GM23338 (cell line): ENCODE data around the gene C2CD2L. TPM values are rescaled to one million over a fixed set of nuclear protein-coding genes. Genes with fewer than 3 reads are reported as not detected.

Experiments
- ATAC-seq: fragments of 200-7000 bp; cut with Tn5 transposase; 3 replicates; pipeline ENCODE4 v1.9.1; 2020
- DNase-seq: peaks from one replicate; pipeline ENCODE4 v3.0.0-alpha.2; 2015; ENCODE audit warnings: low spot score
- H2AFZ ChIP-seq: fragments of 200-600 bp; sonication (generic); 2 replicates; pipeline ENCODE4 v1.8.0; 2016; ENCODE audit warnings: antibody characterized with exemption, mild to moderate bottlenecking, moderate library complexity
- H3F3A ChIP-seq: fragments of 200-600 bp; sonication (generic); replicated peaks from 2 replicates; pipeline ENCODE4 v1.8.0; 2017; ENCODE audit warnings: antibody characterized with exemption, mixed run types, low read depth
- H3K27ac ChIP-seq: fragments of 200-600 bp; sonication (generic); 2 replicates; pipeline ENCODE4 v1.6.1; 2016; ENCODE audit warnings: low read depth
- H3K27me3 ChIP-seq: fragments of 200-600 bp; sonication (generic); 2 replicates; pipeline ENCODE4 v1.8.0; 2016; ENCODE audit warnings: mild to moderate bottlenecking, mixed run types, moderate library complexity; ENCODE audit not compliant: insufficient read depth
- H3K36me3 ChIP-seq: fragments of 200-600 bp; sonication (generic); 2 replicates; pipeline ENCODE4 v1.8.0; 2016; ENCODE audit warnings: mild to moderate bottlenecking; ENCODE audit not compliant: insufficient read depth
- H3K4me1 ChIP-seq: fragments of 200-600 bp; sonication (generic); 2 replicates; pipeline ENCODE4 v1.8.0; 2016; ENCODE audit warnings: mild to moderate bottlenecking, moderate library complexity; ENCODE audit not compliant: insufficient read depth
- H3K4me2 ChIP-seq: fragments of 200-600 bp; sonication (generic); 2 replicates; pipeline ENCODE4 v1.7.1; 2017; ENCODE audit warnings: mixed run types
- H3K4me3 ChIP-seq: fragments of 200-600 bp; sonication (generic); 2 replicates; pipeline ENCODE4 v1.6.1; 2016; ENCODE audit warnings: mixed run types
- H3K79me2 ChIP-seq: fragments of 200-600 bp; sonication (generic); replicated peaks from 2 replicates; pipeline ENCODE4 v1.8.0; 2017; ENCODE audit warnings: mild to moderate bottlenecking; ENCODE audit not compliant: insufficient read depth
- H3K9me2 ChIP-seq: fragments of 200-600 bp; sonication (generic); 2 replicates; pipeline ENCODE4 v1.8.0; 2017; ENCODE audit not compliant: insufficient read depth
- H4K20me1 ChIP-seq: fragments of 200-600 bp; sonication (generic); replicated peaks from 2 replicates; pipeline ENCODE4 v1.8.0; 2017; ENCODE audit warnings: mild to moderate bottlenecking; ENCODE audit not compliant: insufficient read depth
- H3K27ac Mint-ChIP-seq: 2 replicates; pipeline ENCODE4 v1.8.0; 2020; ENCODE audit warnings: inconsistent platforms, mild to moderate bottlenecking, moderate library complexity, mixed read lengths
- H3K27me3 Mint-ChIP-seq: 3 replicates; pipeline ENCODE4 v1.8.0; 2022; ENCODE audit warnings: low read depth, mild to moderate bottlenecking, moderate library complexity, mixed read lengths, inconsistent platforms; ENCODE audit not compliant: insufficient read depth, poor library complexity
- H3K36me3 Mint-ChIP-seq: 3 replicates; pipeline ENCODE4 v1.8.0; 2021; ENCODE audit warnings: low read depth, mild to moderate bottlenecking, inconsistent platforms, moderate library complexity, mixed read lengths
- H3K4me1 Mint-ChIP-seq: 3 replicates; pipeline ENCODE4 v1.8.0; 2020; ENCODE audit warnings: mild to moderate bottlenecking, inconsistent platforms, mixed read lengths
- H3K4me3 Mint-ChIP-seq: 3 replicates; pipeline ENCODE4 v1.8.0; 2021; ENCODE audit warnings: moderate library complexity, mild to moderate bottlenecking, inconsistent platforms, mixed read lengths
- H3K9me3 Mint-ChIP-seq: 3 replicates; pipeline ENCODE4 v1.8.0; 2020; ENCODE audit warnings: moderate library complexity, mild to moderate bottlenecking, inconsistent platforms, mixed read lengths
- CREB1 ChIP-seq: fragments of 250-450 bp; sonication (Bioruptor Pico); IDR thresholded peaks from 2 replicates; pipeline ENCODE4 v1.5.0; 2020; ENCODE audit warnings: low read depth, mild to moderate bottlenecking, moderate library complexity
- ETS1 ChIP-seq: IDR thresholded peaks from 2 replicates; pipeline ENCODE4 v1.6.1; 2016; ENCODE audit warnings: antibody characterized with exemption
- EZH2 ChIP-seq: fragments of 200-600 bp; sonication (generic); IDR thresholded peaks from one replicate; pipeline ENCODE4 v1.8.0; 2017; ENCODE audit warnings: antibody characterized with exemption, mild to moderate bottlenecking, low read depth; ENCODE audit not compliant: unreplicated experiment
- EZH2phosphoT487 ChIP-seq: fragments of 200-600 bp; sonication (generic); IDR thresholded peaks from one replicate; pipeline ENCODE4 v1.8.1; 2018; ENCODE audit warnings: antibody characterized with exemption; ENCODE audit not compliant: unreplicated experiment
- JUNB ChIP-seq: IDR thresholded peaks from one replicate; pipeline ENCODE4 v1.6.1; 2016; ENCODE audit warnings: antibody characterized with exemption; ENCODE audit not compliant: unreplicated experiment
- NANOG ChIP-seq: IDR thresholded peaks from 2 replicates; pipeline ENCODE4 v1.6.1; 2016; ENCODE audit warnings: antibody characterized with exemption, borderline replicate concordance
- POLR2AphosphoS5 ChIP-seq: IDR thresholded peaks from 2 replicates; pipeline ENCODE4 v1.6.1; 2016; ENCODE audit warnings: antibody characterized with exemption, low read depth
- STAT1 ChIP-seq: IDR thresholded peaks from one replicate; pipeline ENCODE4 v1.6.1; 2016; ENCODE audit warnings: antibody characterized with exemption; ENCODE audit not compliant: unreplicated experiment
- ZNF114 ChIP-seq: fragments of 250-450 bp; sonication (Bioruptor Pico); IDR thresholded peaks from 2 replicates; pipeline ENCODE4 v1.5.0; 2020; ENCODE audit warnings: mild to moderate bottlenecking, moderate library complexity
- ZNF331 ChIP-seq: fragments of 250-450 bp; sonication (Bioruptor Pico); IDR thresholded peaks from 2 replicates; pipeline ENCODE4 v1.5.0; 2020; ENCODE audit warnings: low read depth, mild to moderate bottlenecking, moderate library complexity
- polyA plus RNA-seq: library from polyadenylated mRNA; unstranded; fragments of >200 nt; fragmentation: Nextera tagmentation; extraction: Ambion mirVana; gene quantifications from 2 replicates; pipeline ENCODE4 v1.2.1, GENCODE V29; 2016
- total RNA-seq: library from RNA; depleted of rRNA; stranded (reverse); fragments of >200 nt; shearing (Covaris generic); gene quantifications from 2 replicates; pipeline ENCODE4 v1.2.3, GENCODE V29; 2014
- TF ChIP-seq, protein P1 (sequence below): IDR thresholded peaks from one replicate; pipeline ENCODE4 v1.6.1; 2018; ENCODE audit warnings: antibody characterized with exemption; ENCODE audit not compliant: unreplicated experiment
- TF ChIP-seq, protein P2 (sequence below), 2 experiments: fragments of 200-600 bp in 1 of 2; sonication (generic) in 1 of 2; conservative IDR thresholded peaks; 2 replicates each; pipeline versions ENCODE4 v1.5.1 to v1.6.1; 2016 to 2017; ENCODE audit warnings: antibody characterized with exemption in 2 of 2, low read depth in 2 of 2, mild to moderate bottlenecking in 2 of 2, moderate library complexity in 1 of 2
- TF ChIP-seq, protein P3 (sequence below): fragments of 250-450 bp; sonication (Bioruptor Pico); IDR thresholded peaks from 2 replicates; pipeline ENCODE4 v1.5.0; 2020; ENCODE audit warnings: mild to moderate bottlenecking, moderate library complexity

Gene C2CD2L
- total and polyA plus RNA-seq, 2 experiments from 2014 or later = 1.4 to 4.4 TPM

GRCh38 chr11:119161871-119162270 is 54.7 kb downstream of the C2CD2L start:
- H3K27me3 Mint-ChIP-seq = peaks cover 12% of the 10 kb centered on the region
- H3F3A ChIP-seq = no peaks in the 10 kb centered on the region
- DNase-seq (no peak), ATAC-seq (no peak)
- H3K4me3 ChIP-seq = no peak overlapping the region
- H3K27me3 ChIP-seq = no peaks in the 10 kb centered on the region
- no peak overlapping the region for H3K4me3 Mint-ChIP-seq
- H3K36me3 Mint-ChIP-seq = no peaks in the 10 kb centered on the region; the same call in 2 of the 3 replicates
- no peak overlapping the region for H3K4me2 ChIP-seq
- no peaks in the 10 kb centered on the region for H3K79me2 ChIP-seq
- no peaks in the 10 kb centered on the region for H3K36me3 ChIP-seq
- H3K27ac Mint-ChIP-seq = no peak overlapping the region
- peaks cover 14% of the 10 kb centered on the region for H3K4me1 Mint-ChIP-seq
- TF ChIP-seq EZH2 (no peak), STAT1 (no peak), ETS1 (no peak), POLR2AphosphoS5 (no peak), ZNF114 (CRISPR knock-in tag) (no peak), CREB1 (no peak), ZNF331 (CRISPR knock-in tag) (no peak), EZH2phosphoT487 (no peak), JUNB (no peak), NANOG (no peak)
- TF ChIP-seq, protein P1, sequence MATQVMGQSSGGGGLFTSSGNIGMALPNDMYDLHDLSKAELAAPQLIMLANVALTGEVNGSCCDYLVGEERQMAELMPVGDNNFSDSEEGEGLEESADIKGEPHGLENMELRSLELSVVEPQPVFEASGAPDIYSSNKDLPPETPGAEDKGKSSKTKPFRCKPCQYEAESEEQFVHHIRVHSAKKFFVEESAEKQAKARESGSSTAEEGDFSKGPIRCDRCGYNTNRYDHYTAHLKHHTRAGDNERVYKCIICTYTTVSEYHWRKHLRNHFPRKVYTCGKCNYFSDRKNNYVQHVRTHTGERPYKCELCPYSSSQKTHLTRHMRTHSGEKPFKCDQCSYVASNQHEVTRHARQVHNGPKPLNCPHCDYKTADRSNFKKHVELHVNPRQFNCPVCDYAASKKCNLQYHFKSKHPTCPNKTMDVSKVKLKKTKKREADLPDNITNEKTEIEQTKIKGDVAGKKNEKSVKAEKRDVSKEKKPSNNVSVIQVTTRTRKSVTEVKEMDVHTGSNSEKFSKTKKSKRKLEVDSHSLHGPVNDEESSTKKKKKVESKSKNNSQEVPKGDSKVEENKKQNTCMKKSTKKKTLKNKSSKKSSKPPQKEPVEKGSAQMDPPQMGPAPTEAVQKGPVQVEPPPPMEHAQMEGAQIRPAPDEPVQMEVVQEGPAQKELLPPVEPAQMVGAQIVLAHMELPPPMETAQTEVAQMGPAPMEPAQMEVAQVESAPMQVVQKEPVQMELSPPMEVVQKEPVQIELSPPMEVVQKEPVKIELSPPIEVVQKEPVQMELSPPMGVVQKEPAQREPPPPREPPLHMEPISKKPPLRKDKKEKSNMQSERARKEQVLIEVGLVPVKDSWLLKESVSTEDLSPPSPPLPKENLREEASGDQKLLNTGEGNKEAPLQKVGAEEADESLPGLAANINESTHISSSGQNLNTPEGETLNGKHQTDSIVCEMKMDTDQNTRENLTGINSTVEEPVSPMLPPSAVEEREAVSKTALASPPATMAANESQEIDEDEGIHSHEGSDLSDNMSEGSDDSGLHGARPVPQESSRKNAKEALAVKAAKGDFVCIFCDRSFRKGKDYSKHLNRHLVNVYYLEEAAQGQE = no peak
- TF ChIP-seq, protein P2, sequence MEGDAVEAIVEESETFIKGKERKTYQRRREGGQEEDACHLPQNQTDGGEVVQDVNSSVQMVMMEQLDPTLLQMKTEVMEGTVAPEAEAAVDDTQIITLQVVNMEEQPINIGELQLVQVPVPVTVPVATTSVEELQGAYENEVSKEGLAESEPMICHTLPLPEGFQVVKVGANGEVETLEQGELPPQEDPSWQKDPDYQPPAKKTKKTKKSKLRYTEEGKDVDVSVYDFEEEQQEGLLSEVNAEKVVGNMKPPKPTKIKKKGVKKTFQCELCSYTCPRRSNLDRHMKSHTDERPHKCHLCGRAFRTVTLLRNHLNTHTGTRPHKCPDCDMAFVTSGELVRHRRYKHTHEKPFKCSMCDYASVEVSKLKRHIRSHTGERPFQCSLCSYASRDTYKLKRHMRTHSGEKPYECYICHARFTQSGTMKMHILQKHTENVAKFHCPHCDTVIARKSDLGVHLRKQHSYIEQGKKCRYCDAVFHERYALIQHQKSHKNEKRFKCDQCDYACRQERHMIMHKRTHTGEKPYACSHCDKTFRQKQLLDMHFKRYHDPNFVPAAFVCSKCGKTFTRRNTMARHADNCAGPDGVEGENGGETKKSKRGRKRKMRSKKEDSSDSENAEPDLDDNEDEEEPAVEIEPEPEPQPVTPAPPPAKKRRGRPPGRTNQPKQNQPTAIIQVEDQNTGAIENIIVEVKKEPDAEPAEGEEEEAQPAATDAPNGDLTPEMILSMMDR (conservative IDR thresholded peaks at IDR 0.05; ENCODE audit: low read depth in 2 of 2) = no peak
- TF ChIP-seq, protein P3, sequence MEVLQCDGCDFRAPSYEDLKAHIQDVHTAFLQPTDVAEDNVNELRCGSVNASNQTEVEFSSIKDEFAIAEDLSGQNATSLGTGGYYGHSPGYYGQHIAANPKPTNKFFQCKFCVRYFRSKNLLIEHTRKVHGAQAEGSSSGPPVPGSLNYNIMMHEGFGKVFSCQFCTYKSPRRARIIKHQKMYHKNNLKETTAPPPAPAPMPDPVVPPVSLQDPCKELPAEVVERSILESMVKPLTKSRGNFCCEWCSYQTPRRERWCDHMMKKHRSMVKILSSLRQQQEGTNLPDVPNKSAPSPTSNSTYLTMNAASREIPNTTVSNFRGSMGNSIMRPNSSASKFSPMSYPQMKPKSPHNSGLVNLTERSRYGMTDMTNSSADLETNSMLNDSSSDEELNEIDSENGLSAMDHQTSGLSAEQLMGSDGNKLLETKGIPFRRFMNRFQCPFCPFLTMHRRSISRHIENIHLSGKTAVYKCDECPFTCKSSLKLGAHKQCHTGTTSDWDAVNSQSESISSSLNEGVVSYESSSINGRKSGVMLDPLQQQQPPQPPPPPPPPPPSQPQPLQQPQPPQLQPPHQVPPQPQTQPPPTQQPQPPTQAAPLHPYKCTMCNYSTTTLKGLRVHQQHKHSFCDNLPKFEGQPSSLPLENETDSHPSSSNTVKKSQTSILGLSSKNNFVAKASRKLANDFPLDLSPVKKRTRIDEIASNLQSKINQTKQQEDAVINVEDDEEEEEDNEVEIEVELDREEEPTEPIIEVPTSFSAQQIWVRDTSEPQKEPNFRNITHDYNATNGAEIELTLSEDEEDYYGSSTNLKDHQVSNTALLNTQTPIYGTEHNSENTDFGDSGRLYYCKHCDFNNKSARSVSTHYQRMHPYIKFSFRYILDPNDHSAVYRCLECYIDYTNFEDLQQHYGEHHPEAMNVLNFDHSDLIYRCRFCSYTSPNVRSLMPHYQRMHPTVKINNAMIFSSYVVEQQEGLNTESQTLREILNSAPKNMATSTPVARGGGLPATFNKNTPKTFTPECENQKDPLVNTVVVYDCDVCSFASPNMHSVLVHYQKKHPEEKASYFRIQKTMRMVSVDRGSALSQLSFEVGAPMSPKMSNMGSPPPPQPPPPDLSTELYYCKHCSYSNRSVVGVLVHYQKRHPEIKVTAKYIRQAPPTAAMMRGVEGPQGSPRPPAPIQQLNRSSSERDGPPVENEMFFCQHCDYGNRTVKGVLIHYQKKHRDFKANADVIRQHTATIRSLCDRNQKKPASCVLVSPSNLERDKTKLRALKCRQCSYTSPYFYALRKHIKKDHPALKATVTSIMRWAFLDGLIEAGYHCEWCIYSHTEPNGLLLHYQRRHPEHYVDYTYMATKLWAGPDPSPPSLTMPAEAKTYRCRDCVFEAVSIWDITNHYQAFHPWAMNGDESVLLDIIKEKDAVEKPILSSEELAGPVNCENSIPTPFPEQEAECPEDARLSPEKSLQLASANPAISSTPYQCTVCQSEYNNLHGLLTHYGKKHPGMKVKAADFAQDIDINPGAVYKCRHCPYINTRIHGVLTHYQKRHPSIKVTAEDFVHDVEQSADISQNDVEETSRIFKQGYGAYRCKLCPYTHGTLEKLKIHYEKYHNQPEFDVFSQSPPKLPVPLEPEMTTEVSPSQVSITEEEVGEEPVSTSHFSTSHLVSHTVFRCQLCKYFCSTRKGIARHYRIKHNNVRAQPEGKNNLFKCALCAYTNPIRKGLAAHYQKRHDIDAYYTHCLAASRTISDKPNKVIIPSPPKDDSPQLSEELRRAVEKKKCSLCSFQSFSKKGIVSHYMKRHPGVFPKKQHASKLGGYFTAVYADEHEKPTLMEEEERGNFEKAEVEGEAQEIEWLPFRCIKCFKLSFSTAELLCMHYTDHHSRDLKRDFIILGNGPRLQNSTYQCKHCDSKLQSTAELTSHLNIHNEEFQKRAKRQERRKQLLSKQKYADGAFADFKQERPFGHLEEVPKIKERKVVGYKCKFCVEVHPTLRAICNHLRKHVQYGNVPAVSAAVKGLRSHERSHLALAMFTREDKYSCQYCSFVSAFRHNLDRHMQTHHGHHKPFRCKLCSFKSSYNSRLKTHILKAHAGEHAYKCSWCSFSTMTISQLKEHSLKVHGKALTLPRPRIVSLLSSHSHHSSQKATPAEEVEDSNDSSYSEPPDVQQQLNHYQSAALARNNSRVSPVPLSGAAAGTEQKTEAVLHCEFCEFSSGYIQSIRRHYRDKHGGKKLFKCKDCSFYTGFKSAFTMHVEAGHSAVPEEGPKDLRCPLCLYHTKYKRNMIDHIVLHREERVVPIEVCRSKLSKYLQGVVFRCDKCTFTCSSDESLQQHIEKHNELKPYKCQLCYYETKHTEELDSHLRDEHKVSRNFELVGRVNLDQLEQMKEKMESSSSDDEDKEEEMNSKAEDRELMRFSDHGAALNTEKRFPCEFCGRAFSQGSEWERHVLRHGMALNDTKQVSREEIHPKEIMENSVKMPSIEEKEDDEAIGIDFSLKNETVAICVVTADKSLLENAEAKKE (CRISPR knock-in tag) = no peak
- H3K4me1 ChIP-seq = peaks cover 6% of the 10 kb centered on the region; the same call in 1 of the 2 replicates
- no peak overlapping the region for H3K27ac ChIP-seq
- no peaks in the 10 kb centered on the region for H3K9me2 ChIP-seq
- no peak overlapping the region for H2AFZ ChIP-seq
- no peaks in the 10 kb centered on the region for H4K20me1 ChIP-seq
- no peaks in the 10 kb centered on the region for H3K9me3 Mint-ChIP-seq
